ENCODE measurements around the gene TMEM217.

DNA sequence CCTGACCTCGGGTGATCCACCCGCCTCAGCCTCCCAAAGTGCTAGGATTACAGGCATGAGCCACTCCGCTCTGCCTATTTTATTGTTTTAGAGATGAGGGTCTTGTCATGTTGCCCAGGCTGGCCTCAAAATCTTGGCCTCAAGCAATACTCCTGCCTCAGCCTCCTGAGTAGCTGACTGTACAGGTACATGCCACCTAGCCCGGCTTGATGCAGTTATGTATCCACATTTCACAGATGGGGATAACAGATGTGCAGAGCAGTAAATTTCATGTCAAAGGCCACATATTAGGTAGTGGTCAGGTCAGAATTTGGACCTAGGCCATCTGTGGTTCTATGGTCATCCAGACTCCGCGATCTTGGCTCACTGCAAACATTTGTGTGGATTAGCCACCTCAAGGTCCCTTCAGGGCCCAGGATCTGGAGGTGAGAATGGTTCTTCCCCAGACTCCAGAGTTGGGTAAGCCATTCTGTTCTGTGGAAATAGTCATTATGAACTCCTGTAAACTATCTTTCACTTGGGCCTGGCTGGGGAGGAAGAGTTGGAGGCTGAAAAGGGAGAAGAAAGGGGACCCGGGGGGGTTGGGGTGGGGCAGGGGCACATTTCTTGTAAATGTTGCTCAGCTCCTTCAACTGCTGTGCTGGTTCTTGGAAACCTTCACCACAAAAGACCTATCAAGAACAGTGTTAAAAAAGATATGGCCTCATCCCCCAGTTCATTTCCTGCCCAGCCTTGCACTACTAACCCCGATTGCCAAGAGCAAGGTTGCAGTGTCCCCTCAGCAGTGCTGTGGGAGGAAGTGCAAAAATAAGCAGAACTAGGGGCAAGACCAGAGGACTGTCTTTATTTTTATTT lies 75.0 kb downstream of the TMEM217 start:
- no peak for TF ChIP-seq CTCF (conservative IDR thresholded peaks at IDR 0.05)
- no peak for TF ChIP-seq ZFX (IDR thresholded peaks at IDR 0.05)
